Osteoblast (primary cell): ENCODE data around the gene TTC39A. TPM values are rescaled to one million over a fixed set of nuclear protein-coding genes. Genes with fewer than 3 reads are reported as not detected.

Experiments
- DNase-seq: peaks from one replicate; pipeline ENCODE4 v3.0.0; 2011; ENCODE audit warnings: low spot score, mixed read lengths; ENCODE audit not compliant: insufficient read length; ENCODE audit errors: missing footprints
- H2AFZ ChIP-seq: 2 replicates; pipeline ENCODE4 v1.6.0; 2011; ENCODE audit warnings: mild to moderate bottlenecking, low read length
- H3K27ac ChIP-seq: 2 replicates; pipeline ENCODE4 v1.5.1; 2011; ENCODE audit warnings: mild to moderate bottlenecking, low read depth, low read length, moderate library complexity
- H3K27me3 ChIP-seq: 2 replicates; pipeline ENCODE4 v1.6.0; 2012; ENCODE audit warnings: mild to moderate bottlenecking, control low read depth, inconsistent platforms, low read length, moderate library complexity; ENCODE audit not compliant: insufficient read depth
- H3K36me3 ChIP-seq: 2 replicates; pipeline ENCODE4 v1.5.1; 2011; ENCODE audit warnings: mild to moderate bottlenecking, low read length, control low read depth, moderate library complexity; ENCODE audit not compliant: insufficient read depth
- H3K4me1 ChIP-seq: 2 replicates; pipeline ENCODE4 v1.5.1; 2011; ENCODE audit warnings: mild to moderate bottlenecking, low read length, control low read depth, moderate library complexity; ENCODE audit not compliant: insufficient read depth
- H3K4me2 ChIP-seq: 2 replicates; pipeline ENCODE4 v1.6.0; 2011; ENCODE audit warnings: mild to moderate bottlenecking, low read length; ENCODE audit not compliant: insufficient read depth
- H3K4me3 ChIP-seq: fragments of 200-600 bp; sonication (generic); 3 replicates; pipeline ENCODE4 v1.5.1; 2012; ENCODE audit warnings: mild to moderate bottlenecking, low read length, inconsistent platforms; ENCODE audit not compliant: insufficient read depth
- H3K79me2 ChIP-seq: 2 replicates; pipeline ENCODE4 v1.6.0; 2012; ENCODE audit warnings: mild to moderate bottlenecking, low read length, control low read depth, inconsistent platforms; ENCODE audit not compliant: insufficient read depth
- H3K9me3 ChIP-seq: 2 replicates; pipeline ENCODE4 v1.5.1; 2011; ENCODE audit warnings: low read depth, low read length, control low read depth
- H4K20me1 ChIP-seq: 2 replicates; pipeline ENCODE4 v1.6.0; 2012; ENCODE audit warnings: mild to moderate bottlenecking, low read length, control low read depth; ENCODE audit not compliant: insufficient read depth
- CTCF ChIP-seq: IDR thresholded peaks from 2 replicates; pipeline ENCODE4 v1.5.1; 2011; ENCODE audit warnings: mild to moderate bottlenecking, low read depth, low read length, moderate library complexity; ENCODE audit errors: extremely low read depth
- total RNA-seq: library from RNA; depleted of rRNA; stranded (reverse); fragments of >200 nt; gene quantifications from 2 replicates; pipeline ENCODE4 v1.2.3, GENCODE V29; 2012

TTC39A gene
- total RNA-seq, 1 donor: 0.72 TPM

- Histone ChIP-seq H3K4me1 (peaks cover 14% of the 10 kb centered on the region), H3K79me2 (no peaks in the 10 kb centered on the region), H3K27me3 (no peaks in the 10 kb centered on the region), H4K20me1 (no peaks in the 10 kb centered on the region), H3K27ac (peak overlapping the region; percentile 76), H3K4me3 (no peak overlapping the region), H3K36me3 (no peaks in the 10 kb centered on the region), H3K9me3 (no peaks in the 10 kb centered on the region), H2AFZ (no peak overlapping the region), H3K4me2 (no peak overlapping the region)
- no peak for TF ChIP-seq CTCF
- DNase-seq: no peak
These were observed 15.4 kb downstream of the TTC39A start for GRCh38 chr1:51314974-51315373.

GRCh38 chr1:51313961-51314777 lies 16.2 kb downstream of the TTC39A start:
- H3K9me3 ChIP-seq: no peaks in the 10 kb centered on the region
- peak overlapping the region; percentile 95 for H2AFZ ChIP-seq
- H3K36me3 ChIP-seq: no peaks in the 10 kb centered on the region
- no peak for TF ChIP-seq CTCF
- H3K79me2 ChIP-seq: no peaks in the 10 kb centered on the region
- H4K20me1 ChIP-seq: no peaks in the 10 kb centered on the region
- H3K4me1 ChIP-seq: peaks cover 14% of the 10 kb centered on the region
- no peaks in the 10 kb centered on the region for H3K27me3 ChIP-seq
- peak; percentile 87 for DNase-seq
- H3K4me3 ChIP-seq: no peak overlapping the region
- peak overlapping the region; percentile 29 for H3K4me2 ChIP-seq
- peak overlapping the region; percentile 76 for H3K27ac ChIP-seq

- no peak for TF ChIP-seq CTCF
- H3K4me3 ChIP-seq: no peak overlapping the region
- H4K20me1 ChIP-seq: no peaks in the 10 kb centered on the region
- peak overlapping the region; percentile 76 for H3K27ac ChIP-seq
- peaks cover 14% of the 10 kb centered on the region for H3K4me1 ChIP-seq
- DNase-seq: no peak
- no peak overlapping the region for H3K4me2 ChIP-seq
- H3K9me3 ChIP-seq: no peaks in the 10 kb centered on the region
- H3K79me2 ChIP-seq: no peaks in the 10 kb centered on the region
- H3K36me3 ChIP-seq: no peaks in the 10 kb centered on the region
- no peaks in the 10 kb centered on the region for H3K27me3 ChIP-seq
- peak overlapping the region; percentile 95 for H2AFZ ChIP-seq
These were observed 17.0 kb downstream of the TTC39A start for GRCh38 chr1:51313268-51313852.

- H3K9me3 ChIP-seq: no peaks in the 10 kb centered on the region
- H3K4me2 ChIP-seq: no peak overlapping the region
- TF ChIP-seq CTCF: no peak
- no peaks in the 10 kb centered on the region for H3K36me3 ChIP-seq
- H3K4me1 ChIP-seq: peaks cover 14% of the 10 kb centered on the region
- no peaks in the 10 kb centered on the region for H3K27me3 ChIP-seq
- no peaks in the 10 kb centered on the region for H4K20me1 ChIP-seq
- H3K79me2 ChIP-seq: no peaks in the 10 kb centered on the region
- H3K27ac ChIP-seq: no peak overlapping the region
- H2AFZ ChIP-seq: no peak overlapping the region
- no peak for DNase-seq
- H3K4me3 ChIP-seq: no peak overlapping the region
These were observed 17.6 kb downstream of the TTC39A start for GRCh38 chr1:51312718-51313117.
